Activated T-helper 1 cell treated with anti-CD3 and anti-CD28 coated beads, Interleukin-12 subunit alpha, Interleukin-12 subunit beta, Interleukin-2, Interleukin-4 antibody, amounts not matched to agents 30 ng/mL and 10 ng/mL and 1 ng/mL, durations not matched to agents 14 hours and 24 hours and 36 hours (primary cell): ENCODE measurements around the gene DIAPH2. TPM values are rescaled to one million over a fixed set of nuclear protein-coding genes. Genes with fewer than 3 reads are reported as not detected.

Experiments used
- DNase-seq: peaks from one replicate; pipeline ENCODE4 v3.0.0; 2021; ENCODE audit warnings: low spot score
- H3K27ac Mint-ChIP-seq: one replicate; pipeline ENCODE4 v1.8.0; 2021; ENCODE audit warnings: mild to moderate bottlenecking, mixed read lengths
- H3K27me3 Mint-ChIP-seq: one replicate; pipeline ENCODE4 v1.8.0; 2022; ENCODE audit warnings: mild to moderate bottlenecking, moderate library complexity, mixed read lengths; ENCODE audit not compliant: insufficient read depth
- H3K36me3 Mint-ChIP-seq: one replicate; pipeline ENCODE4 v1.8.0; 2021; ENCODE audit warnings: low read depth, mixed read lengths
- H3K4me1 Mint-ChIP-seq: one replicate; pipeline ENCODE4 v1.8.0; 2021; ENCODE audit warnings: low read depth, mixed read lengths
- H3K4me3 Mint-ChIP-seq: one replicate; pipeline ENCODE4 v1.8.0; 2021; ENCODE audit warnings: mild to moderate bottlenecking, moderate library complexity, mixed read lengths
- H3K9me3 Mint-ChIP-seq: one replicate; pipeline ENCODE4 v1.8.0; 2021; ENCODE audit warnings: mixed read lengths
- intact Hi-C: fragments of 100-400 bp; cut with micrococcal nuclease; formaldehyde crosslinking; loops from one replicate; pipeline ENCODE4 v1.15.1; 2024
- total RNA-seq: library from RNA; stranded (reverse); gene quantifications from 2 replicates; pipeline ENCODE4 v1.2.3, GENCODE V29; 2022

DIAPH2 gene
- total RNA-seq, 1 donor from 2014 or later = 10.8 TPM

DNA sequence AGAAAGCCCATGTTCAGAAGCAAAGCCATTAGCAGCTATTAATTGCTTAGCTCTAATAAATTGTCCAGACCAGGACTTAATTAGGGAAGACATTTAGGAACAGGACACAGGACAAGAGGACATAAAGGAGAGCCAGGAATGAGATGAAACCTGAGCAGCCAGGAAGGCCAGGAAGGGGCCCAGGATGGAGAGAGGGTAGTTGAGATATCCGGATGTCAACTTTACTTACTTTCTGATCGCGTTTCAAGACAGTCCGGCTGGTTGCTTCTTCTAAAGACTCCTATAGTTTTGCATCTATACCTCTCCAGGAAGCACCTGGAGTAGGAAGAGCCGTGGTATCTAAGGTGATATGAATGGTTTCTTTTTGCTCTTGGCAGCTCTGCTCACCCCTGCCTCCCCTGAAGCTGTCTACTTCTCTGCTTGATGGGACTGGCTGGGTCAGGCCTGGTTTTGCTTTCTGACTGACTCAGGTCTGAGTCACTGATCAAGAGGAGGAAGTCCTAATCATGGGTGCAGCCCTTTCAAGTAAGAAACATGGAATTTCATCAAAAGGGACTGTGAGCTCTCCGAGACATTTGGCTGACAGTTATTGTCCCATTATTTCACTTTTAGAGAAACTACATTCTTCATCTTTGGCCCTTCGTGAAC is 932.4 kb downstream of the DIAPH2 start:
- H3K27me3 Mint-ChIP-seq = no peaks in the 10 kb centered on the region
- no peak overlapping the region for H3K4me3 Mint-ChIP-seq
- no peaks in the 10 kb centered on the region for H3K4me1 Mint-ChIP-seq
- H3K9me3 Mint-ChIP-seq = no peaks in the 10 kb centered on the region
- intact Hi-C loops = no loop called here
- H3K36me3 Mint-ChIP-seq = no peaks in the 10 kb centered on the region
- H3K27ac Mint-ChIP-seq = no peak overlapping the region
- no peak for DNase-seq

DNA sequence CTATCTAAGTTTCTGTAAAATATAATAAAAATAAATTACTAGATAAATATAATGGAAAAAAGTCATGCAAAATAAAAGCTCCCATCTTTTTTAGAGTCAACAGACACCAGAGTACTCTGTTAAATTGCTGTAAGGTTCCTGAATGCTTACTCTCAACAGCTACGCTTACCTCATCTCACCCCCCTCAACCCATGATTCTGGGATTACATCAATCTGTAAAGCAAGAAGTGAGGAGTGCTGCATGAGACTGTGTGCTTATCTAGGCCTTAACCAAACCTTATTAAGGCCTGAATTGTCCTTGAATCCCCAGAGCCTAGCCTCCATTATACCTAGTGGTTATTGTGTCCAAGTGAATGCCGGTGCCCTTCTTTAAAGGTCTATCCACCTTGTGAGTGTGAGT is 934.9 kb downstream of the DIAPH2 start:
- no peak for DNase-seq
- intact Hi-C loops = no loop called here
- Mint-ChIP-seq H3K4me3 (no peak overlapping the region), H3K36me3 (no peaks in the 10 kb centered on the region), H3K27me3 (no peaks in the 10 kb centered on the region), H3K27ac (no peak overlapping the region), H3K4me1 (no peaks in the 10 kb centered on the region), H3K9me3 (no peaks in the 10 kb centered on the region)

DNA sequence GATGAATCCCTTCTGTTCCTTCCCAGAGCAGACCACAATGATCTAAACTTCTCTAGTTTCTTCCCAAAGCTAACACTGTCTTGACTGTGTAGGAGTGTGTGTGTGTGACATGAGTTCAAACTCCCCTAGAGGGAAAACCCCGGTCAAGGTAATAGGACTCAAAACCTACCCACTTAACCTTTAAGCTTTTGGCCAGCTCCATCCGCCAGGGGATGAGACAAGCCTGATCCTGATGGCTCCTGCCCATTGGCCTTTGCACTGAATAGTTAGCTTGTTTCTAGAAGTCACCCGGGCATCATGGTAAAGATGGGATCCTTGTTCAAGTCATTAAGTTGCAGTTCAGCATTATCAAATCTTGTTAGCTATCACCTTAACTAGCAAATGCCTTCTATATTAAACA is 937.5 kb downstream of the DIAPH2 start:
- no peaks in the 10 kb centered on the region for H3K27me3 Mint-ChIP-seq
- DNase-seq = no peak
- H3K36me3 Mint-ChIP-seq = no peaks in the 10 kb centered on the region
- H3K4me3 Mint-ChIP-seq = no peak overlapping the region
- no peaks in the 10 kb centered on the region for H3K9me3 Mint-ChIP-seq
- no peaks in the 10 kb centered on the region for H3K4me1 Mint-ChIP-seq
- intact Hi-C loops = no loop called here
- H3K27ac Mint-ChIP-seq = no peak overlapping the region

DNA sequence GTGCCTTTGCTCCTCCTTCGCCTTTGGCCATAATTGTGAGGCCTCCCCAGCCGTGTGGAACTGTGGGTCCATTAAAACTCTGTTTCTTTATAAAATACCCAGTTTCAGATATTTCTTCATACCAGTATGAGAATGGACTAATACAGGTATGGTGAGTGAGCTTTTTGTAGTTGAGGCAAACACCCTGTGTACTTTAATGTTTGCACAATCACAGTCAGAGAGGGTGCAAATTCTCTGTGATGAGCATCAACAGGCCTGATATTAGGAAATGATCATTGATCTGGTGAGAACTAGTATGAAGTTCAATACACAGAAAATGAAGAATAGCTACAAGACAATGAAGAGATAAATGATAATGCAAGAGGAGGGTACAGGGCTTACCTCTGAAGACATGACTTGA is 943.7 kb downstream of the DIAPH2 start:
- Mint-ChIP-seq H3K4me1 (no peaks in the 10 kb centered on the region), H3K27me3 (peaks cover 2% of the 10 kb centered on the region), H3K9me3 (no peaks in the 10 kb centered on the region), H3K4me3 (no peak overlapping the region), H3K27ac (no peak overlapping the region), H3K36me3 (no peaks in the 10 kb centered on the region)
- intact Hi-C loops = no loop called here
- no peak for DNase-seq

DNA sequence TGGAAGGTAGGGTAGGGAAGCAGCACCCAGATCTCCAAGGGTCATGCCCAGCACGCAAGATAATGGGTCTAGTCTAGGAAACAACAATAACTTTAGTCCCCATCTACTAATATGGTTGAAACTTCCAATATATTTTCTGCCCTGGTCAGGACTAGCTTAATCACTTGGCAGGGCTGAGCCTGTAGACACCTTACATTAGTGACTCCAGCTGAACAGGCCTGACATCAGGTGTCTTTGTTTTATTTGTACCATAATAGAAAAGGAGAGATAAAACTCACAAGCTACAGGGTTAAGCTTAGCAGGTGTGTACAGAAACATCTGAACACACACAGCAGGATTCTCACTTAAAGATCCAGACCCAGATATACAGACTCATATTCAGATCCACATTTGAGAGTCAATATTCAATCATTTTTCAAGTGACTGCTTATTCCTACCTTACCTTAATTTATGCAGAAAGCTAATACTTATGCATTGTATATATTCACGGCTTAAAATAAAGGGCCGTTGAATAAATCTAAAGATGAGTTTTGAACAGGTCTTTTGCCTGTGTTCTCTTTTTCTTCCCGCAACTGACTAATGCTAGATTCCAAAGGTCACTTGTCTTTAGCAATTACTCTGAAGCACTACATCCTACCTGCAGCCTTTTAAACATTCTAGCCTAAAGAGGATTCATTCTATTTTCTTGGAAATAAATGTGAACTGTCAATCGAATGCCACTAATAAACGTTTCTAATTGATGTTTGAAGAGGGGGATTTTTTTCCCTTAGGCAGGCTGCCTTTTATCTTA is 944.4 kb downstream of the DIAPH2 start:
- H3K4me3 Mint-ChIP-seq = no peak overlapping the region
- H3K9me3 Mint-ChIP-seq = no peaks in the 10 kb centered on the region

DNA sequence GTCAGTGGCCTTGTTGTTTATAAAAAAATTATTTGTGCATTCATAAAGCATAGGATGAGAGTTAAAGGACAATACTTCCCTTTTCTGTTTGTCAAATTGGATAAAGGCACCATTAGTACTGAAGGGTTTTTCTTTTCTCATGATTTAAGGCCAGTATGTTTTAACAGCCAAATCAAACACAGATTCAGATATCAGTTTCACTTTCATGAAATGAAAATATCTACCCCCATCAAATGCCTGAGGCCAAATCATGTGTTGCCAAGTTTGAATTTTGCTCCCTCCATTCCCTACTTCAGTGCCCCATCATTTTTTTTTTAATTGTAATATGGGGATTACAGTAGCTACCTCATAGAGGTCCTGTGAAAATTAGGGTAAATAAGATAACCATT is 944.9 kb downstream of the DIAPH2 start:
- intact Hi-C loops = no loop called here

More for the DNA sequence above, 944.4 kb downstream of the DIAPH2 start:
- DNase-seq = no peak
- Mint-ChIP-seq H3K27ac (no peak overlapping the region), H3K27me3 (peaks cover 2% of the 10 kb centered on the region), H3K4me1 (no peaks in the 10 kb centered on the region), H3K36me3 (no peaks in the 10 kb centered on the region)
- intact Hi-C loops = no loop called here

DNA sequence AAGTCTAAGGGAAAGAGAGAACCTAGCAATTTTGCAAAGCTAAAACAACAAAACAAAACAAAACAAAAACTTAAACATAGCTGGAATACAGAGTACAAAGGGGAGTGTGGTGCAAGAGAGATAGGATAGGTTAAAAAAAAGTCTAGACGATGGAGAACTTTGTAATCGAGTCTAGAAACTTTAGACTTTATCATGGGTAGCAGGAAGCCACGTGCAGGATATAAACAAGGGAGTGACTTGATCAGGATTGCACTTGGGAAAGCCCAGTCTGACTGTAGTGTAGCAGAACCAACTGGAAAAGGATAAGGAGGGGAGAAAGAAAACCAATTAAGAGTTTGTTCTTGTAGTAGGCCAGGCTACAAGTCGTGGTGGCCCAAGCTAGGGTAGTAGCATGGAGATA is 949.2 kb downstream of the DIAPH2 start:
- no peaks in the 10 kb centered on the region for H3K36me3 Mint-ChIP-seq
- H3K27me3 Mint-ChIP-seq = peaks cover 2% of the 10 kb centered on the region
- H3K27ac Mint-ChIP-seq = no peak overlapping the region
- intact Hi-C loops = no loop called here
- no peak overlapping the region for H3K4me3 Mint-ChIP-seq
- H3K9me3 Mint-ChIP-seq = no peaks in the 10 kb centered on the region
- no peaks in the 10 kb centered on the region for H3K4me1 Mint-ChIP-seq
- DNase-seq = no peak

More for the DNA sequence above, 944.9 kb downstream of the DIAPH2 start:
- Mint-ChIP-seq H3K27me3 (peaks cover 2% of the 10 kb centered on the region), H3K27ac (no peak overlapping the region), H3K4me3 (no peak overlapping the region), H3K9me3 (no peaks in the 10 kb centered on the region), H3K36me3 (no peaks in the 10 kb centered on the region), H3K4me1 (no peaks in the 10 kb centered on the region)
- no peak for DNase-seq

DNA sequence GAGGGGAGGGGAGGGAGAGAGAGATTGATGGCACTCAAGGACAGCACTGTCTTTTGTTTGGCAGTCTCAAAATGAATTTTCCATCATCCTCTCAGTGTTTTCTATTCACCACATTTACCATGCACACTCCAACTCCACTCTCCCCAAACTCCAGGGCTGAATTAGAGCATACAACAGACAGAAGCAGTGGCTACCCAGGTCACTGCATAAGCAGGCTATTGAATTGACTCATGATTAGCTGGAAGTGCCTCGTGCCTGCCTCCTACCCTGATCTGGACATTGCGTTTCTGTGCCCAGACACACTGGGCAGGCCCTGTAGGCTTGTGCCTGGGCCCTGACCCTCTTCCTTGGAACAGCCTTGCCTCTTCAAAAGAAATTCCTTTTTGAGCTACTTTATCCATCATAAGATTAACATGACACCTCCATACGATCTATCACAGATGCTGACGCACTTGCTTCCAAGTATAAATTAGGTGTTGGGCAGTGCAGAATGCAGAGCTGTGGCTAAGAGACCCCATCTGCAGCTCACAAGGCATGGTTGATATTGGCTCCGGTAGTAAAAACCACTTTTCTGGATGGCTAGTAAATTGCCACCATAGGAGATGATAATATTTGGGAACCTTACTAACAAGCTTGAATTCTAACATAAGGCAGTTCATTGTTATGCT is 952.0 kb downstream of the DIAPH2 start:
- Mint-ChIP-seq H3K27ac (no peak overlapping the region), H3K36me3 (no peaks in the 10 kb centered on the region), H3K4me3 (no peak overlapping the region), H3K4me1 (no peaks in the 10 kb centered on the region), H3K9me3 (no peaks in the 10 kb centered on the region), H3K27me3 (no peaks in the 10 kb centered on the region)
- no peak for DNase-seq
- intact Hi-C loops = no loop called here

DNA sequence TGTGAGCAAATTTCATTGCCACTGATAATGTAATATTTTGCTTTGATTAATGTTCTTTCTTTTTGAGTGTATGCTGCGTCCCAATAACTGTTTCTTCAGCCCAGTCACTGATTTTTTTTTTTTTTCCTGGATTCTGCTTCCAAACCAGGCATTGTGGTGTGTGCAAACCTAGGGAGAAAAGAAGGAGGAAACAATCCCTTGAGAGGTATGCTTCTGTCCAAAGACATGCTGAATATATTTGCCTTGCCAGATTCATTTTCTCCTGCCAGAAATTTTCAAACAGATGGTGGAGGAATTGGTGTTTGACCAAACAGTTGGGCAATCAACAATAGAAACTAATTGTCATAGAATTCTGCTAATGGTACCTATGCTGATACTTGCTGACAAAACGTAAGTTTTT is 952.6 kb downstream of the DIAPH2 start:
- H3K36me3 Mint-ChIP-seq = no peaks in the 10 kb centered on the region
- intact Hi-C loops = no loop called here
- H3K27ac Mint-ChIP-seq = no peak overlapping the region
- DNase-seq = no peak
- no peak overlapping the region for H3K4me3 Mint-ChIP-seq
- H3K4me1 Mint-ChIP-seq = no peaks in the 10 kb centered on the region
- H3K27me3 Mint-ChIP-seq = no peaks in the 10 kb centered on the region
- no peaks in the 10 kb centered on the region for H3K9me3 Mint-ChIP-seq

DNA sequence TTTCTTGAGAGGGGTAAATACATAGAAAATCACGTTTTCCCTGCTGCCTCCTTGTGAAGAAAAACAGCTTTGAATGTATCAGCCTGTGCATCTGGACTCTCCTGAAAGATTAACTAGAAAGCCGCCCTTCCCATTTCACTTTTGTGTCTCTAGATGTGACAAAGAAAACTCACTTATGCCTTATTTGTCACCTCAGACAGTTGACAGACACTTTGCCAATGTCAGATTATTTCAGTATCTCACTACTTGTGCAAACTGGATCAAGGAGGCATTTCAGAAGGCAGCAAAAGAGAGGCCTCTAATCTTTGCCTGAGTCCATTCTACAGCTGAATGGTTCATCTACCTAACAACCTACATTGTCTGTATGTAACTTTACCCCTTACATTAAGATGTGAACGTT is 954.0 kb downstream of the DIAPH2 start:
- no peaks in the 10 kb centered on the region for H3K4me1 Mint-ChIP-seq
- H3K27ac Mint-ChIP-seq = no peak overlapping the region
- H3K9me3 Mint-ChIP-seq = no peaks in the 10 kb centered on the region
- no peaks in the 10 kb centered on the region for H3K27me3 Mint-ChIP-seq
- H3K4me3 Mint-ChIP-seq = no peak overlapping the region
- intact Hi-C loops = no loop called here
- no peak for DNase-seq
- no peaks in the 10 kb centered on the region for H3K36me3 Mint-ChIP-seq

DNA sequence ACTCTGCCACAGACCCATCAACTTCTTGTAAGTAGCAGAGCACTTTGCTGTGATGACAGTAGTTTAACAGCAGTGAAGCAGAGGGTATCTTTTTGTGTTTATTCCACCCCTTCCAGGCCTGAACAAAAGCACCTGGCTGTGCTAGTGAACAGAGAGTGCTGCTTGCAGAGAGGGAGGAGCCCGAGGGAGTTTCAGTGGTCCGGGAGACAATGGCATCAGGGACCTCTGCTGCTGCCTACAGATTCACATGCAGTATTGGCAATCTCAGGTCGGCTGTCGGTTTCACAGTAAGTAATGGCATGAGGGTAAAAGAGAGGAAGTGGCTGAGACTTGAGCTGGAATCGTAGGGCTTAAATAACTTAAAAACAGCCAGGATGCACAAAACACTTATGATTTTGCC is 954.9 kb downstream of the DIAPH2 start:
- DNase-seq = no peak
- no peak overlapping the region for H3K4me3 Mint-ChIP-seq
- H3K27ac Mint-ChIP-seq = no peak overlapping the region
- intact Hi-C loops = no loop called here
- H3K36me3 Mint-ChIP-seq = no peaks in the 10 kb centered on the region
- no peaks in the 10 kb centered on the region for H3K4me1 Mint-ChIP-seq
- no peaks in the 10 kb centered on the region for H3K9me3 Mint-ChIP-seq
- no peaks in the 10 kb centered on the region for H3K27me3 Mint-ChIP-seq
